Right renal pelvis (tissue), 4 donors: ENCODE measurements around the gene SMG6. TPM values are rescaled to one million over a fixed set of nuclear protein-coding genes. Genes with fewer than 3 reads are reported as not detected.

ENCODE experiments used
- DNase-seq, 4 donors: peaks; one replicate each; pipeline ENCODE4 v3.0.0-alpha.2; 2013; ENCODE audit warnings: low read depth in 4 of 4, low spot score in 3 of 4, missing footprints in 1 of 4
- polyA plus RNA-seq, 4 donors: library from polyadenylated mRNA; unstranded; fragments of 120-200 nt; gene quantifications; one replicate each; pipeline ENCODE4 v1.2.1, GENCODE V29; 2013; ENCODE audit not compliant: insufficient read length in 4 of 4

Gene SMG6
- polyA plus RNA-seq, 4 donors: 31.8 to 35.8 (median 33.1) TPM

- no peak for DNase-seq
These were observed 218.6 kb downstream of the SMG6 start for GRCh38 chr17:2084766-2085647.

DNA sequence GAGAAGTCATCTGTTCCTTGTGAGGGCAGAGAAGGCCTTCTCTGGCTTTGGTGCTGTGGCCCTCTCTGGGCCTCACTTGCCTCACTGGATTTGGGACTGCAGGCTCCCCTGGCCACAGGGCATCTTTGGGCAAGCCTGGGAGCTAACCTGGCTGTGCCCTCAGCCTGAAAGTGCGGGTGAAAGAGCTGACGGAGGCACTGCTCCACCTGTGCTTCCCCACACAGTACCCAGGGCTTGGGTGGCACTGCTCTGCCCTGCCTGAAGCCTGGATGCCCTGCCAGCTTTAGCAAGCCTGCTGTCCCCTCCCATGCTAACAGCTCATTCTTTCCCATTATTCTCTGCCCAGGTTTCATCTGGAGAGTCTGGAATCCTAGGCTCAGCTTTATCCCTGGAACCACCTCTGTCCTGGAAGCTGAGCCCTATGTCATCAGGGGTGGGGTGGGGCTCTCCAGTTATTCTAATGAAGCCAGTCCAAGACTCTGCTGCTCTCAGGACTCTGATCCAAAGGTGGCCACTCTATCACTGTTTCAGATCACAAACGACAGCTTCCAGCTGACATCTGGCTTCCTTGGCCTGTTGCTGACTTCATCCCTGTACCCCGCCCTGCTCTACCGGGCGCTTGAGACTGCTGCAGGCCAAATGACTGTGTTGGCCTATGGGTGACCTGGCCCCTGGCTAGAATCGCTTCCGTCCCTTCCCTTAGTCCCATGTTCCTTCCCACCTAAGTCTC is 219.4 kb downstream of the SMG6 start:
- no peak for DNase-seq

DNA sequence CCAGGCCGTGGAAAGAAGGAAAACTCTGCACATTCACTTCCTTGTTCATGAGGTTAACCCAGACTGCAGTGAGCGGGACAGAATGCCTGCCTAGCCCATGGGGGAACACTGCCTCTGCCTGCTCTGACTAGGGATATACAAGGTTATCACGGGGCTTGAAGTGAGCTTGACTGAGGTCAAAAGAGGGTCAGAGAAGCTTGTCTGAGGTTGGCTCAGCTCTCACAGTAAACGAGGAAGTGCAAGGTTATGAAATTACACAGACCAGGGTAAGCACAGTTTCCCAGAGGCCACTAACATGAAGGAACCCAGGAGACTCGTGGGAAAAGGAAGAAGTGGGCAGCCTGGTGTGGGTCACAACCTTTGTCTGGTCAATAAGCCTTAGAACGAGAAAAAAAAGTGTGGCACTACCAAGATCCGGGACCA is 220.0 kb downstream of the SMG6 start:
- no peak for DNase-seq

DNA sequence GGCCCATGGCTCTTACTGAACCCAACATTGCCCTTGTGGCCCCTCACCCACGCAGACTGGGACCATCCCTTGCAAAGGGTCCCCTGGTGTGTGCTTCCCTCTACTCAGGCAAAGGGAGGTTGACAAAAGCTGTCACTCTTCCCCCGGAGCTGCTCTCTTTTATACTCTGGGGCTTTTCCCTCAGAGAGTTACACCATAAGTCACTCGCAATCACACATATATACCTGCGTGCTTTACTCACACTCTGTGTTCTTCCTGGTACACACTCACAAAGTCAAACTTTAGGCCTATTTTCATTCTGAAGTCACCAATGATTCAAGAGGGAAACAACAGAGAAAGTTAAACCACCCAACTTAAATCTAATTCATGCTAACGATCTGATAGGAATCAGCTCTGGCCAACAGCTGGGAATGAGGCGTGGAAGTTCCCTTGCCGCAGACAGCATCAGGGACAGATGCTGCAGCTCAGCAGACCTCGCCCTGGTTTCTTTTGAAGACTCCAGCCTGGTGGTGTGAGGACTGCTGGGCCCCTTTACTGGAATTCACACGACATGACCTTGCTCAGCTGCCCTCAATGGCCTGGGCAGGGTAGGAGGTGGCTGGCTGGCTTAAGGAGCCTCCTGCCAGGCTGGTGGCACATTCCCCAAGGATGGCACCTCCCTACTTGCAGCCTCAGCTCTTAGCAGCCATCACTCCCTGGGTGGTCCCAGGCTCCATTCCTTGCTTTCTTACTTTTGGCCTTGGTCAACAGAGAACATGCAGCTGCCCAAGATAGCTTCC is 221.4 kb downstream of the SMG6 start:
- DNase-seq: no peak

DNA sequence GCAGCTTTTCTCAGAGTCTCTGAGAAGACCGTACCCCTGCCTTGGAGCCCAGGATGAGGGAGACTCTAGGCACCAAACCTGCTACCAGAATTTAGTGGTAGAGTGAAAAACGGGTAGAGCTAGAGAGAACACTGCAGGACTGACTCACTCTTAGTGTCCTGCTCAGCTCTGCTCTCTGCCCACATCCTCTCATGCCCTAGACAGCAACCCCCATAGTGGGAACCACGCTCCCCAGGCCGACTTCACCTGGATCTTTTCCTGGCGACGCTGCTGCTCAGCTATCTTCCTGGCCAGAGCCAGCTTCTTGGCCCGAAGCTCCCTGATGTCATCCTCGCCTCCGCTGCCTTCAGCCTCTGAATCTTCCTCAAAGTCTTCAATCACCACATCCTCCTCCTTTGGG is 222.0 kb downstream of the SMG6 start:
- no peak for DNase-seq

DNA sequence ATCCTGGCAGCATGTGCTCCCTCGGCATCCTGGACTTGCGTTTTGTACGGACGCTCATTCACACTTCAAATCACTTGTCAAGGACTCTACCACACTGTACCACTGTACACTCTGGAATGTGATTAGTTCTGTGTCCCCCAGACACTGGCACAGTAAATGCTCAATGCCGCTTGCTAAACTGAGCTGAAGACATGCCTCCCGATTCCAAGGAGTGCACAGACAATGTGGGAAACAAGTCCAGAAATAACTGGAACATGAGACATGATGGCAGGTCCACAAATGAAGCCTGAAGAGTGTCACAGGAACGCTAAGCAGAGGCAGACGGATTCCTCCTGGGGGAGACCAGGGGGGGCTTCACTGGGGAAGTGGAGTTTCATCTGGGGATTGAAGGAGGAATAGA is 226.5 kb downstream of the SMG6 start:
- no peak for DNase-seq

GRCh38 chr17:2076087-2076984 is 227.2 kb downstream of the SMG6 start:
- no peak for DNase-seq

DNA sequence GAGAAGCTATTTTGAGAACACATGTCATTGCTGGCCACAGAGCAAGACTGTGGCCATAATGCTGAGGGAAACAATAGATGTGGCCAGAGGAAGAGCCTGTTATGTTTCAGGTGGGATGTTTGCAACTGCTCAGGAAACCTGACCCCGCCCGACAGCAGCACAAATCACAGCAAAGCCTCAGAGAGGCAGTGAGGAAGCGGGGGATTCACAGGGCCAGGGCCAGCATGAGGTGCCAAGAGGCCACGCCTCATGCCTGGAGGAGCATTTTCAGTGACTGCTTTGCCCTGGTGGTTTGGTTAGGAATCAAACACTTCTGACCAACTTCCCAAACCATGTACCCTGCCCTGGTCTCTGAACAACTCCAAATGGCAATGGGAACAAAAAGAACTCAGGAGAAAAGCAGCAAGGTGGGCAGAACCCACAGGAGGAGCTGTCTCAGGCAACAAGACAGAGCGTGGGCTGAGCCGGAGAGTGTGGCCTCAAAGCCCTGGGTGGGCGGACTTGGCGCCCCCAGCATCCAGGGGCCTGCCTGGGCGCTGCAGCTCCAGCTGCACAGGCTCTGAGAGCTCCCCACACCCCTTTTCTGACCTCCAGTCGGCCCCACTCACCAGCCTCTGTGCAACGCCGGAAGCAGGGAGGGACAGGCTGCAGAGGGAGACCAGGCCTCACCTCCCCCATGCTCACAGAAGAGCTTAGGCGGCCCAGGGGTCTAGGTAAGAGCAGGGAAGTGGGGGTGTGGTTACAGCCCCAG is 228.1 kb downstream of the SMG6 start:
- DNase-seq: no peak

- DNase-seq: no peak
These were observed 228.7 kb downstream of the SMG6 start for GRCh38 chr17:2074919-2075318.

GRCh38 chr17:2071455-2072281 is 231.9 kb downstream of the SMG6 start:
- no peak for DNase-seq

DNA sequence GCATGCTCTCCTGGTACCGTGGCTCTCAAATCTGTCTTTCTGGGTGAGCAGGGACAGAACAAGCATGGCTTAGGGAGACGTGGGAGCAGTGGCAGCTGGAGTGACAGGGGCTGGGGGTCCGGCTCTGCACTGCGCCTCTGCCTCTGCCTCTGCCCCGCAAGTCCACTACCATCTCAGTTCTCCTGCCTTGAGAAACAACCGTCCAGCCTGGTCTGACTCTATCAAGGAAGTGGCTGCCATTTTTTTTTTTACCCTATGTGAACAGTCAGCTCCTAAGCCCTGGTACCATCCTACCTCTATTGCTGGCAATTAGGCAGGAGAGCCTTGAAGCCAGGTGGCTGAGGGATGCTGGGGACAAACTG is 232.6 kb downstream of the SMG6 start:
- DNase-seq: no peak

GRCh38 chr17:2070241-2071023 is 233.2 kb downstream of the SMG6 start:
- DNase-seq: no peak

GRCh38 chr17:2068519-2069051 is 235.0 kb downstream of the SMG6 start:
- DNase-seq: no peak

DNA sequence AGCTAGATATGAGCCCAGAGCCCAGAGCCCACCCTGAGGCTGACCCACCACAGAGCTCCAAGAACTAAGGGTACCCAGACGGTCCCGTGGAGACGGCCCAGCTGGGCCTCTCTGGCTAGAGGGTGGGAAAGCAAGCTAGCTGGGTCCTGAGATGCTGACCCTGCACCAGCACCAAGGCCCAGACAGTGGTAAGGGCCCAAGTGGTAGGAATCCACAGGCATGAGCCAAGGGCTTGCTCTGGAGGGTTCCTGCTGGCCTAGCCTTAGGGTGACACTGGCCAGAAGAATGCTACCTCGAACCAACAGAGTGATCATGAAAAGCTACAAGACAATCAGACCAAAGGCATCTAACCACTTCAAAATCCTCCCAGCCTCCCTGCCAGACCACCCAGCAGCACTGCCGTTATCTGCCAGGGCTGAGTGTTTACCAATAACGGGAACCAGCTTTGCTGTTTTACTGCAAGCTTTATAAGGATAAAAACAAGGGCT is 235.5 kb downstream of the SMG6 start:
- no peak for DNase-seq

- no peak for DNase-seq
These were observed 236.0 kb downstream of the SMG6 start for GRCh38 chr17:2067608-2068024.

- no peak for DNase-seq
These were observed 236.5 kb downstream of the SMG6 start for GRCh38 chr17:2067048-2067561.

GRCh38 chr17:2065949-2066400 is 237.6 kb downstream of the SMG6 start:
- no peak for DNase-seq
